Measurements from ENCODE around the gene FAM117A. TPM values are rescaled to one million over a fixed set of nuclear protein-coding genes. Genes with fewer than 3 reads are reported as not detected.
"Not testable (repeated sequence)": the region's sequence is repeated elsewhere in the genome, so short reads cannot be mapped to it uniquely, and the experiment has no call there.

FAM117A gene
- total RNA-seq, 6 donors from 2014 or later = 15.1 to 22.0 (median 18.2) TPM

DNA sequence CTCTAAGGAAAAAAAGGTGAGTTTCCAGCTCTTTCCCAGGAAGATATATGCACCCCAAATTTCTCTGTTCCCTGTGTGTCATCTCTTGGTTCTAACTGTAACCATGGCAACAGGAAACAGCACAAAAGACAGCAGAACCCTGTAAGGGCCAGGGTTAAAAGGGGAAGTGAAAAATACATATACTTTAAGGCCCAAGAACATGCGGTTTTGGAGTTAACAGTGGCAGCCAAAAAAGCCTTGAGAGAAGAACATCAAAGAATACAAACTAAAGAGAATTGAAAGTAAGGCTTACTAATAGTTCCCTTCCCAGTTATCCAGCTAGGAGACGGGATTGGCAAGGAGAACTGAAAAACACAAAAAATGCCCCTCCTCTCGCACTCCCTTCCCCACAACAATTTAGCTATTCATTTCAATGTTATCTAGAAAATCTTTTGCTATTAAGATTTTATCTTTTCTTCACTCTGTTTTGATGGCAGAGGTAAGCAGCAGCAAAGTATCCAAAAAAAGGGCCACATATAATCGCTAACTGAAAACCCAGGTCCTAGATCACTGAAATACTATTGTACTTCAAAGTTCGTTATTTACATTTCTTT is 87.6 kb downstream of the FAM117A start:
- Histone ChIP-seq H3K4me1 (peaks cover 34 to 59% (median 45%) of the 10 kb centered on the region in 4 donors), H3K4me3 (peak overlapping the region in 3 of 4 donors; percentile 63 to 80 (median 65)), H3K27ac (peak overlapping the region in 3 of 4 donors; percentile 96 to 99 (median 98)), H3K36me3 (peaks cover 0 to 4% (median 2%) of the 10 kb centered on the region in 4 donors), H3K27me3 (no peaks in the 10 kb centered on the region), H3K9me3 (no peaks in the 10 kb centered on the region)
- DNase-seq = no peak
- TF ChIP-seq CTCF (IDR thresholded peaks at IDR 0.05) (no peak), EP300 (IDR thresholded peaks at IDR 0.05) (no peak), POLR2A (IDR thresholded peaks at IDR 0.05) (no peak), POLR2AphosphoS5 (IDR thresholded peaks at IDR 0.05) (no peak)
- WGBS, 2 donors = 17 to 23% methylated on average over 5 of the region's 5 CpGs
- peak in 1 of 2 donors; percentile 49 for ATAC-seq (ENCODE audit: low FRiP score in 2 of 2)

GRCh38 chr17:49674507-49674906 is 89.4 kb downstream of the FAM117A start:
- Histone ChIP-seq H3K4me1 (peaks cover 42 to 74% (median 55%) of the 10 kb centered on the region in 4 donors), H3K9me3 (no peaks in the 10 kb centered on the region), H3K27me3 (no peaks in the 10 kb centered on the region), H3K36me3 (peaks cover 0 to 4% (median 2%) of the 10 kb centered on the region in 4 donors), H3K27ac (peak overlapping the region in 1 of 4 donors; percentile 32), H3K4me3 (no peak overlapping the region)
- TF ChIP-seq POLR2A (IDR thresholded peaks at IDR 0.05) (no peak), EP300 (IDR thresholded peaks at IDR 0.05) (no peak), POLR2AphosphoS5 (IDR thresholded peaks at IDR 0.05) (no peak), CTCF (IDR thresholded peaks at IDR 0.05) (no peak)
- DNase-seq (no peak), ATAC-seq (ENCODE audit: low FRiP score in 2 of 2) (no peak)

DNA sequence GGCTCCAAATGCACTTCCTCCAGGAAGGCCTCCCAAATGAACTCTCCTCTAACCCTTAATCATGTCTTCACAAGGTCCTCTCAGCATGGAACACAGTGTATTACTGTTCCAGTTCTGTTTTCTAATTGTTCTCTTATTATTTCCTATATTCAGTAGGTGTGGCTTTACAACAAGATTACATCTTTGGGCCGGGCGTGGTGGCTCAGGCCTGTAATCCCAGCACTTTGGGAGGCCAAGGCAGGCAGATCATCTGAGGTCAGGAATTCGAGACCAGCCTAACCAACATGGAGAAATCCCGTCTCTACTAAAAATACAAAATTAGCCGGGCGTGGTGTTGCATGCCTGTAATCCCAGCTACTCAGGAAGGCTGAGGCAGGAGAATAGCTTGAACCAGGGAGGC is 90.3 kb downstream of the FAM117A start:
- not testable (repeated sequence) for DNase-seq

GRCh38 chr17:49670641-49671040 is 93.3 kb downstream of the FAM117A start:
- H3K27ac ChIP-seq = peak overlapping the region in 2 of 4 donors; percentile 28 to 38
- peaks cover 31 to 65% (median 50%) of the 10 kb centered on the region in 4 donors for H3K4me1 ChIP-seq

More for the DNA sequence above, 90.3 kb downstream of the FAM117A start:
- TF ChIP-seq POLR2AphosphoS5 (IDR thresholded peaks at IDR 0.05) = peak in 1 of 2 donors; percentile 16
- 79 to 90% methylated on average over 6 of the region's 6 CpGs for WGBS, 2 donors
- not testable (repeated sequence) for H3K36me3 ChIP-seq; H3K27me3 ChIP-seq; H3K4me3 ChIP-seq; H3K9me3 ChIP-seq; ATAC-seq (ENCODE audit: low FRiP score in 2 of 2)
- Histone ChIP-seq H3K4me1 (peaks cover 42 to 74% (median 55%) of the 10 kb centered on the region in 4 donors), H3K27ac (peak overlapping the region in 1 of 4 donors; percentile 32)

DNA sequence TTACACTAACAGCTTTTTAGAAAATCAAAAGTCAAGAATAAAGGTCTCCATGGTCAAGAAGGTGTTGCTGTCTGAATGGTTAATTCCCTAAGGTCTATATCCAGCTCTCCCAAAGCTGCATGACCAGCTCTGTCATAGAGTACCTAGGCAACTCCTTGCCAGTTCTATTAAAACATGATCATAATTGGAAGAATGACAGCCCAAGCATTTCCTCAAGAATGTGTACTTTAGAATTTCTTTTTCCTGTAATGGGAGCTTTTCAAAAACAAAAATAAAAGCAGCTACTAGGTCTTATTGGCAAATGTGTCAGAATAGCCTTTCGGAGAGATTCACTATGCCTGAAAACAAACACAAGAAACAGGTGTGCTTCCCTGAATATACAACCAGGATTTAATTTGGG is 93.9 kb downstream of the FAM117A start:
- TF ChIP-seq EP300 (IDR thresholded peaks at IDR 0.05) = no peak
- no peak for TF ChIP-seq POLR2AphosphoS5 (IDR thresholded peaks at IDR 0.05)
- TF ChIP-seq CTCF (IDR thresholded peaks at IDR 0.05) = no peak
- TF ChIP-seq POLR2A (IDR thresholded peaks at IDR 0.05) = no peak
- H3K4me1 ChIP-seq = peaks cover 25 to 62% (median 45%) of the 10 kb centered on the region in 4 donors
- DNase-seq (no peak), ATAC-seq (ENCODE audit: low FRiP score in 2 of 2) (no peak)
- H3K27ac ChIP-seq = peak overlapping the region in 2 of 4 donors; percentile 28 to 38
- H3K9me3 ChIP-seq = no peaks in the 10 kb centered on the region
- WGBS, 2 donors = 62 to 63% methylated on average over 1 of the region's 1 CpG
- H3K27me3 ChIP-seq = no peaks in the 10 kb centered on the region
- H3K4me3 ChIP-seq = no peak overlapping the region
- H3K36me3 ChIP-seq = peaks cover 0 to 4% (median 0%) of the 10 kb centered on the region in 4 donors

More at GRCh38 chr17:49670641-49671040, 93.3 kb downstream of the FAM117A start:
- Histone ChIP-seq H3K36me3 (peaks cover 0 to 4% (median under 1%) of the 10 kb centered on the region in 4 donors), H3K4me3 (no peak overlapping the region), H3K9me3 (no peaks in the 10 kb centered on the region), H3K27me3 (no peaks in the 10 kb centered on the region)
- DNase-seq (no peak), ATAC-seq (ENCODE audit: low FRiP score in 2 of 2) (no peak)
- 70 to 77% methylated on average over 4 of the region's 4 CpGs for WGBS, 2 donors
- TF ChIP-seq EP300 (IDR thresholded peaks at IDR 0.05) (no peak), CTCF (IDR thresholded peaks at IDR 0.05) (no peak), POLR2AphosphoS5 (IDR thresholded peaks at IDR 0.05) (no peak), POLR2A (IDR thresholded peaks at IDR 0.05) (no peak)

Measured in upper lobe of left lung (tissue), 6 donors.